ENCODE results near the gene TGFBR3. TPM values are rescaled to one million over a fixed set of nuclear protein-coding genes. Genes with fewer than 3 reads are reported as not detected.

Gene TGFBR3
- total and polyA plus RNA-seq, 2 of the 8 experiments (the other 6 are each of a cell fraction or from before 2014, with no cell fraction given) = 2.0 to 6.1 TPM

DNA sequence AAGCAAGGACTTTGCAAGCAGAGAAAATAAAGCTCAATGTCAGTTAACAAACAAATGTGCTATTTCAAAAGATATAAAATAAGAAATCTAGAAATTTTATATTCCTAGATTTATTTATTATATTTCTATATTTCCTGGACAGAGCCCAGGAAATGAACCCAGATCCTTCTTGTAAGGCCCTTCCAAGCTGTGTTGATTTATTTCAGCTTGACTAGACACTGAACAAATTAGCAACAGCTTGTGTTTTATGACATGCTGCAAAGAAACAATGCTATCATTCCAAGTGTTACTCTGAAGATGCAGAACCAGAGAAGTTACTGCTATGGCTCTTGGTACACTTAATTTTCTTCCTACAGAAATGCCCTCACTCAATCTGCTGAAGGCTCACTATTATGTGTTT, 6.2 kb downstream of the TGFBR3 start:
- Histone ChIP-seq H4K91ac (replicated peaks; ENCODE audit: insufficient read length, low read length) (no peak overlapping the region), H3K56ac (replicated peaks; ENCODE audit: insufficient read length, low read depth, low read length) (no peak overlapping the region), H2BK120ac (replicated peaks; ENCODE audit: low read depth, low read length) (no peak overlapping the region), H3K23ac (ENCODE audit: insufficient read length) (no peak overlapping the region), H3K23me2 (ENCODE audit: low read depth, low read length) (no peaks in the 10 kb centered on the region), H3K4ac (replicated peaks; ENCODE audit: insufficient read length, low read depth, low read length) (no peak overlapping the region), H3K4me1 (replicated peaks in 1 of 4; ENCODE audit: control insufficient read depth in 3 of 4, insufficient read depth in 4 of 4, low read length in 3 of 4) (peaks cover 0 to 3% (median 2%) of the 10 kb centered on the region in 4 experiments; a peak in 4 of 7 replicates), H4K8ac (ENCODE audit: extremely low read depth, insufficient read depth, low read length) (no peak overlapping the region), H3K79me1 (ENCODE audit: low read depth, low read length) (no peaks in the 10 kb centered on the region), H3K27ac (ENCODE audit: low read depth, low read length) (no peak overlapping the region), H4K20me1 (replicated peaks in 1 of 2; ENCODE audit: control insufficient read depth in 1 of 2, insufficient read depth in 2 of 2, low read length in 2 of 2) (peaks cover 0 to 2% of the 10 kb centered on the region in 2 experiments), H3K4me3 (ENCODE audit: extremely low read depth in 1 of 4, insufficient read depth in 2 of 4, low read depth in 3 of 4, low read length in 4 of 4) (no peak overlapping the region), H3K27me3 (replicated peaks in 1 of 4; ENCODE audit: control insufficient read depth in 3 of 4, extremely low read depth in 1 of 4, insufficient read depth in 3 of 4, low read length in 3 of 4) (peaks cover 3 to 7% (median 5%) of the 10 kb centered on the region in 4 experiments; a peak in 6 of 7 replicates), H2BK20ac (ENCODE audit: low read length) (no peak overlapping the region), H3K18ac (ENCODE audit: extremely low read depth, low read length) (no peak overlapping the region), H2BK5ac (ENCODE audit: low read depth, low read length) (no peak overlapping the region), H2BK15ac (ENCODE audit: low read length) (no peak overlapping the region), H3K79me2 (ENCODE audit: control insufficient read depth in 1 of 2, insufficient read depth in 2 of 2, low read length in 2 of 2) (no peaks in the 10 kb centered on the region), H2AK5ac (ENCODE audit: low read depth, low read length) (no peak overlapping the region), H2BK12ac (ENCODE audit: low read depth, low read length) (no peak overlapping the region), H2AFZ (ENCODE audit: low read length) (no peak overlapping the region), H3K9me3 (ENCODE audit: insufficient read depth in 2 of 2, low read depth in 1 of 2, low read length in 1 of 2) (no peaks in the 10 kb centered on the region), H3K4me2 (ENCODE audit: insufficient read depth in 1 of 2, low read depth in 2 of 2, low read length in 2 of 2) (no peak overlapping the region), H4K5ac (ENCODE audit: insufficient read length, low read depth, low read length) (no peak overlapping the region), H3K9ac (replicated peaks in 1 of 4; ENCODE audit: extremely low read depth in 1 of 4, low read depth in 3 of 4, low read length in 3 of 4) (no peak overlapping the region), H3K14ac (ENCODE audit: insufficient read length) (no peak overlapping the region), H3K36me3 (ENCODE audit: control insufficient read depth in 2 of 4, insufficient read depth in 4 of 4, low read length in 3 of 4) (no peaks in the 10 kb centered on the region)
- no peak for FAIRE-seq
- ChIA-PET CTCF (ENCODE audit: partially characterized antibody) (no interaction called here), POLR2A (ENCODE audit: partially characterized antibody) (no interaction called here)
- TF ChIP-seq RXRA (IDR thresholded peaks at IDR 0.05; ENCODE audit: insufficient read depth, low read depth, low read length) (no peak), JUND (IDR thresholded peaks at IDR 0.05; ENCODE audit: low read length) (no peak), RBBP5 (IDR thresholded peaks at IDR 0.05; ENCODE audit: borderline replicate concordance, low read depth, low read length) (no peak), CTBP2 (IDR thresholded peaks at IDR 0.05; ENCODE audit: borderline replicate concordance, insufficient read depth, insufficient read length, low read length) (no peak), RAD21 (IDR thresholded peaks at IDR 0.05 in 1 of 2, conservative IDR thresholded peaks at IDR 0.05 in 1 of 2; ENCODE audit: low read depth in 2 of 2, low read length in 2 of 2) (no peak), HDAC2 (IDR thresholded peaks at IDR 0.05; ENCODE audit: borderline replicate concordance in 1 of 2, low read depth in 2 of 2, low read length in 2 of 2) (no peak), RFX5 (IDR thresholded peaks at IDR 0.05; ENCODE audit: borderline replicate concordance, low read depth, low read length) (no peak), GABPA (IDR thresholded peaks at IDR 0.05; ENCODE audit: borderline replicate concordance, insufficient read depth, low read length) (no peak)
- TF ChIP-seq, protein P1, sequence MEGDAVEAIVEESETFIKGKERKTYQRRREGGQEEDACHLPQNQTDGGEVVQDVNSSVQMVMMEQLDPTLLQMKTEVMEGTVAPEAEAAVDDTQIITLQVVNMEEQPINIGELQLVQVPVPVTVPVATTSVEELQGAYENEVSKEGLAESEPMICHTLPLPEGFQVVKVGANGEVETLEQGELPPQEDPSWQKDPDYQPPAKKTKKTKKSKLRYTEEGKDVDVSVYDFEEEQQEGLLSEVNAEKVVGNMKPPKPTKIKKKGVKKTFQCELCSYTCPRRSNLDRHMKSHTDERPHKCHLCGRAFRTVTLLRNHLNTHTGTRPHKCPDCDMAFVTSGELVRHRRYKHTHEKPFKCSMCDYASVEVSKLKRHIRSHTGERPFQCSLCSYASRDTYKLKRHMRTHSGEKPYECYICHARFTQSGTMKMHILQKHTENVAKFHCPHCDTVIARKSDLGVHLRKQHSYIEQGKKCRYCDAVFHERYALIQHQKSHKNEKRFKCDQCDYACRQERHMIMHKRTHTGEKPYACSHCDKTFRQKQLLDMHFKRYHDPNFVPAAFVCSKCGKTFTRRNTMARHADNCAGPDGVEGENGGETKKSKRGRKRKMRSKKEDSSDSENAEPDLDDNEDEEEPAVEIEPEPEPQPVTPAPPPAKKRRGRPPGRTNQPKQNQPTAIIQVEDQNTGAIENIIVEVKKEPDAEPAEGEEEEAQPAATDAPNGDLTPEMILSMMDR (IDR thresholded peaks at IDR 0.05; ENCODE audit: control extremely low read depth in 1 of 3, insufficient read depth in 1 of 3, low read depth in 1 of 3, low read length in 3 of 3) = no peak
- no peak for DNase-seq (ENCODE audit: low read depth in 1 of 2, low spot score in 2 of 2)

All from H1 (cell line).